Measurements from ENCODE around the gene TMEM9. TPM values are rescaled to one million over a fixed set of nuclear protein-coding genes. Genes with fewer than 3 reads are reported as not detected.

The TMEM9 gene
- total and polyA plus RNA-seq, 9 of the 15 experiments (the other 6 are each of a cell fraction or from before 2014, with no cell fraction given): 30.4 to 107 (median 67.6) TPM

DNA sequence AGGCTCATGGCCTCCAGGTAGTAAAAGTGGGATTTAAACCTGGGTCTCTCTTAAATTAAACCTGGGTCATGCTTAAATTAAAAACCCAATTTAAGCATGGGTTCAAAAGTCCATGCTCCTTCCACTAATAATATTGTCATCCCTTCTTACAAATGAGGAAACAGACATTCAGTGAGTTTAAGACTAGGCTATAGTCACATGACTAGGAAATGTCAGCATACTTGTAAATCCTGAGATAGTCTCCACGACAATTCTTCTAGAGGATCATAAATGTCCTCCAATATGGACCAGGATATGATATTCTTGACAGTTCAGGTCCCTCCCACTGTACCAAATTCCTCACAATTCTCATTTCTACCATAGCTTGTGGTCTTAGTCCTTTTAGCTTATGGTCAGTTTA is 25.9 kb upstream of the TMEM9 start (continued):
- TF ChIP-seq NR2C2 (CRISPR knock-in tag; IDR thresholded peaks at IDR 0.05) (no peak), NR2C2 (tag; IDR thresholded peaks at IDR 0.05) (no peak), RAD51 (IDR thresholded peaks at IDR 0.05; ENCODE audit: borderline replicate concordance, low read depth) (peak; percentile 35; the same call in 1 of the 2 replicates), HSF4 (CRISPR knock-in tag; IDR thresholded peaks at IDR 0.05; ENCODE audit: borderline replicate concordance) (no peak), ZNF174 (CRISPR knock-in tag; IDR thresholded peaks at IDR 0.05) (no peak), ZNF740 (CRISPR knock-in tag; IDR thresholded peaks at IDR 0.05) (no peak), ZNF740 (tag; IDR thresholded peaks at IDR 0.05) (no peak), TOE1 (IDR thresholded peaks at IDR 0.05; ENCODE audit: borderline replicate concordance) (peak; percentile 59; the same call in 1 of the 2 replicates), TOE1 (CRISPR knock-in tag; IDR thresholded peaks at IDR 0.05; ENCODE audit: borderline replicate concordance, low read depth) (no peak), ZNF507 (tag; conservative IDR thresholded peaks at IDR 0.05) (no peak), STAG1 (CRISPR knock-in tag; IDR thresholded peaks at IDR 0.05; ENCODE audit: borderline replicate concordance) (no peak), EZH2 (IDR thresholded peaks at IDR 0.05; ENCODE audit: borderline replicate concordance, low read depth, low read length) (no peak), ZC3H8 (IDR thresholded peaks at IDR 0.05) (no peak), HNRNPLL (IDR thresholded peaks at IDR 0.05; ENCODE audit: low read depth, low read length, poor library complexity, severe bottlenecking) (no peak), NEUROD1 (IDR thresholded peaks at IDR 0.05; ENCODE audit: borderline replicate concordance, low read depth, low read length, partially characterized antibody) (no peak), MEIS2 (IDR thresholded peaks at IDR 0.05; ENCODE audit: partially characterized antibody) (peak; percentile 61), NCOA2 (IDR thresholded peaks at IDR 0.05; ENCODE audit: partially characterized antibody in 2 of 2) (no peak), STAT5B (CRISPR knock-in tag; IDR thresholded peaks at IDR 0.05) (no peak)
- TF ChIP-seq, protein P1, sequence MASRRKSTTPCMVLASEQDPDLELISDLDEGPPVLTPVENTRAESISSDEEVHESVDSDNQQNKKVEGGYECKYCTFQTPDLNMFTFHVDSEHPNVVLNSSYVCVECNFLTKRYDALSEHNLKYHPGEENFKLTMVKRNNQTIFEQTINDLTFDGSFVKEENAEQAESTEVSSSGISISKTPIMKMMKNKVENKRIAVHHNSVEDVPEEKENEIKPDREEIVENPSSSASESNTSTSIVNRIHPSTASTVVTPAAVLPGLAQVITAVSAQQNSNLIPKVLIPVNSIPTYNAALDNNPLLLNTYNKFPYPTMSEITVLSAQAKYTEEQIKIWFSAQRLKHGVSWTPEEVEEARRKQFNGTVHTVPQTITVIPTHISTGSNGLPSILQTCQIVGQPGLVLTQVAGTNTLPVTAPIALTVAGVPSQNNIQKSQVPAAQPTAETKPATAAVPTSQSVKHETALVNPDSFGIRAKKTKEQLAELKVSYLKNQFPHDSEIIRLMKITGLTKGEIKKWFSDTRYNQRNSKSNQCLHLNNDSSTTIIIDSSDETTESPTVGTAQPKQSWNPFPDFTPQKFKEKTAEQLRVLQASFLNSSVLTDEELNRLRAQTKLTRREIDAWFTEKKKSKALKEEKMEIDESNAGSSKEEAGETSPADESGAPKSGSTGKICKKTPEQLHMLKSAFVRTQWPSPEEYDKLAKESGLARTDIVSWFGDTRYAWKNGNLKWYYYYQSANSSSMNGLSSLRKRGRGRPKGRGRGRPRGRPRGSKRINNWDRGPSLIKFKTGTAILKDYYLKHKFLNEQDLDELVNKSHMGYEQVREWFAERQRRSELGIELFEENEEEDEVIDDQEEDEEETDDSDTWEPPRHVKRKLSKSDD (conservative IDR thresholded peaks at IDR 0.05; ENCODE audit: low read length): no peak
- TF ChIP-seq, protein P2, sequence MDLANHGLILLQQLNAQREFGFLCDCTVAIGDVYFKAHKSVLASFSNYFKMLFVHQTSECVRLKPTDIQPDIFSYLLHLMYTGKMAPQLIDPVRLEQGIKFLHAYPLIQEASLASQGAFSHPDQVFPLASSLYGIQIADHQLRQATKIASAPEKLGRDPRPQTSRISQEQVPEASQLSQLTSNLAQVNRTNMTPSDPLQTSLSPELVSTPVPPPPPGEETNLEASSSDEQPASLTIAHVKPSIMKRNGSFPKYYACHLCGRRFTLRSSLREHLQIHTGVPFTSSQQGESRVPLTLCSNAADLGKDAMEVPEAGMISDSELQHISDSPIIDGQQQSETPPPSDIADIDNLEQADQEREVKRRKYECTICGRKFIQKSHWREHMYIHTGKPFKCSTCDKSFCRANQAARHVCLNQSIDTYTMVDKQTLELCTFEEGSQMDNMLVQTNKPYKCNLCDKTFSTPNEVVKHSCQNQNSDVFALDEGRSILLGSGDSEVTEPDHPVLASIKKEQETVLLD (IDR thresholded peaks at IDR 0.05): no peak
- TF ChIP-seq, protein P3, sequence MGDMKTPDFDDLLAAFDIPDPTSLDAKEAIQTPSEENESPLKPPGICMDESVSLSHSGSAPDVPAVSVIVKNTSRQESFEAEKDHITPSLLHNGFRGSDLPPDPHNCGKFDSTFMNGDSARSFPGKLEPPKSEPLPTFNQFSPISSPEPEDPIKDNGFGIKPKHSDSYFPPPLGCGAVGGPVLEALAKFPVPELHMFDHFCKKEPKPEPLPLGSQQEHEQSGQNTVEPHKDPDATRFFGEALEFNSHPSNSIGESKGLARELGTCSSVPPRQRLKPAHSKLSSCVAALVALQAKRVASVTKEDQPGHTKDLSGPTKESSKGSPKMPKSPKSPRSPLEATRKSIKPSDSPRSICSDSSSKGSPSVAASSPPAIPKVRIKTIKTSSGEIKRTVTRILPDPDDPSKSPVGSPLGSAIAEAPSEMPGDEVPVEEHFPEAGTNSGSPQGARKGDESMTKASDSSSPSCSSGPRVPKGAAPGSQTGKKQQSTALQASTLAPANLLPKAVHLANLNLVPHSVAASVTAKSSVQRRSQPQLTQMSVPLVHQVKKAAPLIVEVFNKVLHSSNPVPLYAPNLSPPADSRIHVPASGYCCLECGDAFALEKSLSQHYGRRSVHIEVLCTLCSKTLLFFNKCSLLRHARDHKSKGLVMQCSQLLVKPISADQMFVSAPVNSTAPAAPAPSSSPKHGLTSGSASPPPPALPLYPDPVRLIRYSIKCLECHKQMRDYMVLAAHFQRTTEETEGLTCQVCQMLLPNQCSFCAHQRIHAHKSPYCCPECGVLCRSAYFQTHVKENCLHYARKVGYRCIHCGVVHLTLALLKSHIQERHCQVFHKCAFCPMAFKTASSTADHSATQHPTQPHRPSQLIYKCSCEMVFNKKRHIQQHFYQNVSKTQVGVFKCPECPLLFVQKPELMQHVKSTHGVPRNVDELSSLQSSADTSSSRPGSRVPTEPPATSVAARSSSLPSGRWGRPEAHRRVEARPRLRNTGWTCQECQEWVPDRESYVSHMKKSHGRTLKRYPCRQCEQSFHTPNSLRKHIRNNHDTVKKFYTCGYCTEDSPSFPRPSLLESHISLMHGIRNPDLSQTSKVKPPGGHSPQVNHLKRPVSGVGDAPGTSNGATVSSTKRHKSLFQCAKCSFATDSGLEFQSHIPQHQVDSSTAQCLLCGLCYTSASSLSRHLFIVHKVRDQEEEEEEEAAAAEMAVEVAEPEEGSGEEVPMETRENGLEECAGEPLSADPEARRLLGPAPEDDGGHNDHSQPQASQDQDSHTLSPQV (IDR thresholded peaks at IDR 0.05): no peak

Measured in K562 (cell line).